ENCODE data around the gene CDADC1. TPM values are rescaled to one million over a fixed set of nuclear protein-coding genes. Genes with fewer than 3 reads are reported as not detected.

Gene CDADC1
- total RNA-seq, 2 experiments from 2014 or later: 8.6 to 9.0 TPM

- H3K27me3 Mint-ChIP-seq: no peaks in the 10 kb centered on the region
- intact Hi-C loops (cut with micrococcal nuclease): no loop called here
- ChIA-PET POLR2A (no interaction called here), CTCF (interaction anchor here (1.4 kb wide), 1 partner anchor 12 kb away, joined by 3 read pairs; no protein-coding TSS in a partner anchor)
- no peaks in the 10 kb centered on the region for H3K36me3 Mint-ChIP-seq (ENCODE audit: low read depth)
- no peak overlapping the region for H3K4me3 Mint-ChIP-seq
- ATAC-seq (no peak), DNase-seq (no peak)
- H3K9me3 Mint-ChIP-seq: no peaks in the 10 kb centered on the region
- no peak for TF ChIP-seq CTCF (IDR thresholded peaks at IDR 0.05)
- peaks cover 3% of the 10 kb centered on the region for H3K4me1 Mint-ChIP-seq (ENCODE audit: low read depth)
- H3K27ac Mint-ChIP-seq: no peak overlapping the region
Observed at GRCh38 chr13:49308921-49309408, 61.2 kb downstream of the CDADC1 start.

DNA sequence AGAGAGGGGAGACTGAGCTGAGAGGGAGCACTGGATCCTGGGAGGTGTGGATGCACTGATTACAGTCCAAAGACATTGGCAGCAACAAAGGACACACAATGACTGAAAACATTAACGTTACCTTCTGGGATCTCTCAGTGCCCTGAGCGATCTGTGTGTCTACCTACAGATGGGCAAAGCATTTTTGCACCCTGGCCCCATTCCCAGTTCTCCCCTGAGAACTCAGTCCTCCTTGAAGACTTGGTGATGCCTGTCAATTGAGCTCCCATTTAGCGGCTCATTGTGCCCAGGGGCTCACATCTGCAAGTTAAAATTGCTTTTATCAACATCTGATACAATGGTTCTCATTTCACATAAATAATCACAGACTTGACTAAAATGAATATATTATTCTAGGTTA lies 62.5 kb downstream of the CDADC1 start:
- no peak for ATAC-seq
- TF ChIP-seq CTCF (IDR thresholded peaks at IDR 0.05): no peak
- CTCF ChIA-PET: interaction anchor here (1.2 kb wide), 1 partner anchor 10 kb away, joined by 3 read pairs; no protein-coding TSS in a partner anchor
- H3K27ac Mint-ChIP-seq: no peak overlapping the region
- intact Hi-C loops (cut with micrococcal nuclease): no loop called here
- H3K36me3 Mint-ChIP-seq (ENCODE audit: low read depth): no peaks in the 10 kb centered on the region
- DNase-seq: no peak
- POLR2A ChIA-PET: interaction anchor here (1.0 kb wide), 1 partner anchor 12 kb away, joined by 3 read pairs; no protein-coding TSS in a partner anchor
- no peak overlapping the region for H3K4me3 Mint-ChIP-seq
- H3K27me3 Mint-ChIP-seq: no peaks in the 10 kb centered on the region
- no peaks in the 10 kb centered on the region for H3K9me3 Mint-ChIP-seq
- peaks cover 3% of the 10 kb centered on the region for H3K4me1 Mint-ChIP-seq (ENCODE audit: low read depth)

- POLR2A ChIA-PET: no interaction called here
- no peak for DNase-seq
- H3K27me3 Mint-ChIP-seq: no peaks in the 10 kb centered on the region
- H3K4me1 Mint-ChIP-seq (ENCODE audit: low read depth): peaks cover 3% of the 10 kb centered on the region
- H3K9me3 Mint-ChIP-seq: no peaks in the 10 kb centered on the region
- no peak overlapping the region for H3K4me3 Mint-ChIP-seq
- CTCF ChIA-PET: interaction anchor here (2.3 kb wide), 1 partner anchor 10 kb away, joined by 6 read pairs; no protein-coding TSS in a partner anchor
- H3K27ac Mint-ChIP-seq: no peak overlapping the region
- no peak for TF ChIP-seq CTCF (IDR thresholded peaks at IDR 0.05)
- intact Hi-C loops (cut with micrococcal nuclease): no loop called here
- no peaks in the 10 kb centered on the region for H3K36me3 Mint-ChIP-seq (ENCODE audit: low read depth)
- no peak for ATAC-seq
Observed at GRCh38 chr13:49311816-49312215, 64.1 kb downstream of the CDADC1 start.

- POLR2A ChIA-PET: no interaction called here
- peaks cover 3% of the 10 kb centered on the region for H3K4me1 Mint-ChIP-seq (ENCODE audit: low read depth)
- H3K4me3 Mint-ChIP-seq: no peak overlapping the region
- H3K9me3 Mint-ChIP-seq: no peaks in the 10 kb centered on the region
- no peaks in the 10 kb centered on the region for H3K27me3 Mint-ChIP-seq
- intact Hi-C loops (cut with micrococcal nuclease): no loop called here
- no peak overlapping the region for H3K27ac Mint-ChIP-seq
- TF ChIP-seq CTCF (IDR thresholded peaks at IDR 0.05): no peak
- ATAC-seq: no peak
- no peaks in the 10 kb centered on the region for H3K36me3 Mint-ChIP-seq (ENCODE audit: low read depth)
- CTCF ChIA-PET: interaction anchor here (1.1 to 1.5 kb wide), 2 partner anchors 14 to 34 kb away, joined by 3 read pairs; no protein-coding TSS in a partner anchor
- no peak for DNase-seq
Observed at GRCh38 chr13:49314344-49314882, 66.7 kb downstream of the CDADC1 start.

- intact Hi-C loops (cut with micrococcal nuclease): no loop called here
- H3K4me1 Mint-ChIP-seq (ENCODE audit: low read depth): peaks cover 3% of the 10 kb centered on the region
- no peak for TF ChIP-seq CTCF (IDR thresholded peaks at IDR 0.05)
- no peak overlapping the region for H3K27ac Mint-ChIP-seq
- no peak for ATAC-seq
- H3K36me3 Mint-ChIP-seq (ENCODE audit: low read depth): no peaks in the 10 kb centered on the region
- H3K9me3 Mint-ChIP-seq: no peaks in the 10 kb centered on the region
- no peak for DNase-seq
- CTCF ChIA-PET: interaction anchor here (1.5 kb wide), 1 partner anchor 15 kb away, joined by 3 read pairs; no protein-coding TSS in a partner anchor
- H3K27me3 Mint-ChIP-seq: no peaks in the 10 kb centered on the region
- H3K4me3 Mint-ChIP-seq: no peak overlapping the region
- POLR2A ChIA-PET: no interaction called here
Observed at GRCh38 chr13:49315036-49315565, 67.4 kb downstream of the CDADC1 start.
